Thymus (tissue), 11 donors: Measurements from ENCODE around the gene ASTN1. TPM values are rescaled to one million over a fixed set of nuclear protein-coding genes. Genes with fewer than 3 reads are reported as not detected.

Source experiments
- DNase-seq, 9 donors: peaks; one replicate each; pipeline ENCODE4 v3.0.0-alpha.2; 2013; ENCODE audit warnings: low spot score in 9 of 9, low read depth in 6 of 9, missing footprints in 1 of 9
- H3K27ac ChIP-seq, 2 donors: one replicate each; pipeline ENCODE4 v1.5.1; 2013; ENCODE audit warnings: control low read depth in 1 of 2, low read depth in 1 of 2, low read length in 1 of 2, mild to moderate bottlenecking in 1 of 2, moderate library complexity in 1 of 2
- H3K27me3 ChIP-seq, 2 donors: one replicate each; pipeline ENCODE4 v1.5.1; 2013; ENCODE audit warnings: low read length in 1 of 2; ENCODE audit not compliant: control insufficient read depth in 2 of 2, insufficient read depth in 1 of 2
- H3K36me3 ChIP-seq, 2 donors: one replicate each; pipeline ENCODE4 v1.5.1; 2013; ENCODE audit warnings: low read length in 1 of 2, mild to moderate bottlenecking in 1 of 2, moderate library complexity in 1 of 2; ENCODE audit not compliant: control insufficient read depth in 2 of 2, insufficient read depth in 2 of 2
- H3K4me1 ChIP-seq, 2 donors: one replicate each; pipeline ENCODE4 v1.5.1; 2013; ENCODE audit warnings: low read length in 2 of 2; ENCODE audit not compliant: control insufficient read depth in 2 of 2, insufficient read depth in 2 of 2
- H3K4me3 ChIP-seq, 2 donors: one replicate each; pipeline ENCODE4 v1.5.1; 2013; ENCODE audit warnings: low read length in 2 of 2, control low read depth in 1 of 2, mild to moderate bottlenecking in 1 of 2
- H3K9me3 ChIP-seq, 2 donors: one replicate each; pipeline ENCODE4 v1.5.1; 2013; ENCODE audit warnings: low read length in 1 of 2, mild to moderate bottlenecking in 1 of 2; ENCODE audit not compliant: control insufficient read depth in 2 of 2, insufficient read depth in 1 of 2
- WGBS: extraction: QIAGEN DNeasy Blood & Tissue Kit; methylation state at CpG from one replicate; pipeline ENCODE4 v1.1.7; 2013; 5-methylcytosine and 5-hydroxymethylcytosine counted together
- polyA plus RNA-seq: library from polyadenylated mRNA; stranded (reverse); fragments of 200-250 nt; gene quantifications from one replicate; pipeline ENCODE4 v1.2.3, GENCODE V29; 2013
- total RNA-seq: library from RNA; stranded (reverse); fragments of 120-200 nt; gene quantifications from one replicate; pipeline ENCODE4 v1.2.4, GENCODE V29; 2013
- donor health status: healthy.

The ASTN1 gene
- total and polyA plus RNA-seq, 2 donors = 0.09 to 0.24 TPM

- Histone ChIP-seq H3K27ac (no peak overlapping the region), H3K27me3 (no peaks in the 10 kb centered on the region), H3K36me3 (no peaks in the 10 kb centered on the region), H3K4me1 (no peaks in the 10 kb centered on the region), H3K4me3 (no peak overlapping the region), H3K9me3 (no peaks in the 10 kb centered on the region)
- WGBS = 75% methylated on average over 10 of the region's 10 CpGs
- DNase-seq = no peak
Measured at GRCh38 chr1:176896216-176896615, 268.3 kb downstream of the ASTN1 start.

GRCh38 chr1:176894450-176894849 is 270.1 kb downstream of the ASTN1 start:
- H3K36me3 ChIP-seq = no peaks in the 10 kb centered on the region
- H3K27me3 ChIP-seq = no peaks in the 10 kb centered on the region
- H3K4me1 ChIP-seq = no peaks in the 10 kb centered on the region
- H3K27ac ChIP-seq = no peak overlapping the region
- 95% methylated on average over 8 of the region's 8 CpGs for WGBS
- no peak overlapping the region for H3K4me3 ChIP-seq
- no peak for DNase-seq
- H3K9me3 ChIP-seq = no peaks in the 10 kb centered on the region

DNA sequence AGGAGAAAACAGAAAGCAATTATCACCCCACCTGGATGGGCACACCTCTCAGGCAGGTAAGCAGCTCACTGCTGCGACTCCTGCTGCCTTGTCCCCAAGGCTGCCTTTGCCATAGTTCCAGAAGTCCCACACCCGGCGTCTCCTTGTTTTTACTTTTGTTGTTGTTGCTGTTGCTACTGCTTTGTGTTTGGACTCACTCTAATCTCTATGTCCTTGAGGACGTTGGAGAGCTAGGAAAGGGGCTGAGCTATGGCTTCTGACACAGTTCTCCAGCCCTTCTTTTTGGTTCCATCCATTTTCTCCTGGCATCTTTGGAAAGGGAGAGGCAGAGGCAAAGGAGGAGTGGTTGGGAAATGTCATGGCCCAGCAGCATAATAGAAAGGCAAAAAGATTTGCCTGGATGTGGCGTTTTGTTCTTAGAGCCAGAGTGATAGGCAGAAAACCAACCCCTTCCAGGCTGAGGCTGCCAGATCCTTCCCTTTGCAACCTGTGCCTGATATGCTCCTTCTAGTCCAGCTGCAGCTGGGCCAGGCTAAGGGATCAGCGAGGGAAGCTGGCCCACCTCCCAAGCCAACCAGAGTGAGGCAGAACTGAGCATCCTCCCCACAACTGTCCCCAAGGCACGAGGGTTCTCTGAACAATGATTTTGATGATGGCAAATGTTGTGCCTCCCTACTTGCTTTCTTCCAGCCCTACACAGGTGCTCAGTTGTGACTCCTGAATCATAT is 270.7 kb downstream of the ASTN1 start:
- 83% methylated on average over 7 of the region's 7 CpGs for WGBS
- Histone ChIP-seq H3K9me3 (no peaks in the 10 kb centered on the region), H3K4me1 (no peaks in the 10 kb centered on the region), H3K27me3 (no peaks in the 10 kb centered on the region), H3K36me3 (no peaks in the 10 kb centered on the region), H3K4me3 (no peak overlapping the region), H3K27ac (no peak overlapping the region)
- no peak for DNase-seq

- H3K9me3 ChIP-seq = no peaks in the 10 kb centered on the region
- no peak overlapping the region for H3K4me3 ChIP-seq
- no peaks in the 10 kb centered on the region for H3K36me3 ChIP-seq
- H3K4me1 ChIP-seq = no peaks in the 10 kb centered on the region
- no peak overlapping the region for H3K27ac ChIP-seq
- WGBS = 91% methylated on average over 3 of the region's 3 CpGs
- DNase-seq = no peak
- H3K27me3 ChIP-seq = no peaks in the 10 kb centered on the region
Measured at GRCh38 chr1:176888471-176889032, 276.0 kb downstream of the ASTN1 start.

DNA sequence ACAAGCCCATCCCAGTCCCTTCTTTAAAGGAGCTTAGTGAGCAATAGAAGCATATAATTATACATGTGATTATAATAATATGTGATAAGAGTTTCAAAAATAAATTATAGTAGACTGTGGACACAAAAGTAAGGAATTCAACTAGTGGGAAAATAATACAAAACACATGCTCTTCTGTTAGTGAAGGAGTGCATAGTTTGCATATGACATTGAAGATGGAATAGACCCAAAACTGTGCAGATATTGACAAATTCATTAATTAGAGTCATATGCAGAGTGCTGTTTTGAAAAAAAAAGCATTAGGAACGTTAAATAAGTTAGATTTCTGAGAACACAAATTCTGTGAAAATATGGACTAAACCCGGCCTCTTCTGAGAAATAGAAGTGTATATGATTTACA is 278.8 kb downstream of the ASTN1 start:
- Histone ChIP-seq H3K4me1 (no peaks in the 10 kb centered on the region), H3K27me3 (no peaks in the 10 kb centered on the region), H3K4me3 (no peak overlapping the region), H3K9me3 (no peaks in the 10 kb centered on the region), H3K36me3 (no peaks in the 10 kb centered on the region), H3K27ac (no peak overlapping the region)
- 79% methylated on average over 2 of the region's 2 CpGs for WGBS
- no peak for DNase-seq

GRCh38 chr1:176885341-176885740 is 279.2 kb downstream of the ASTN1 start:
- Histone ChIP-seq H3K36me3 (no peaks in the 10 kb centered on the region), H3K4me3 (no peak overlapping the region), H3K4me1 (no peaks in the 10 kb centered on the region), H3K27ac (no peak overlapping the region), H3K9me3 (no peaks in the 10 kb centered on the region), H3K27me3 (no peaks in the 10 kb centered on the region)
- 85% methylated on average over 3 of the region's 3 CpGs for WGBS
- DNase-seq = no peak

GRCh38 chr1:176884911-176885310 is 279.6 kb downstream of the ASTN1 start:
- Histone ChIP-seq H3K27ac (no peak overlapping the region), H3K4me3 (no peak overlapping the region), H3K9me3 (no peaks in the 10 kb centered on the region), H3K4me1 (no peaks in the 10 kb centered on the region), H3K36me3 (no peaks in the 10 kb centered on the region), H3K27me3 (no peaks in the 10 kb centered on the region)
- no peak for DNase-seq
- 87% methylated on average over 1 of the region's 1 CpG for WGBS

DNA sequence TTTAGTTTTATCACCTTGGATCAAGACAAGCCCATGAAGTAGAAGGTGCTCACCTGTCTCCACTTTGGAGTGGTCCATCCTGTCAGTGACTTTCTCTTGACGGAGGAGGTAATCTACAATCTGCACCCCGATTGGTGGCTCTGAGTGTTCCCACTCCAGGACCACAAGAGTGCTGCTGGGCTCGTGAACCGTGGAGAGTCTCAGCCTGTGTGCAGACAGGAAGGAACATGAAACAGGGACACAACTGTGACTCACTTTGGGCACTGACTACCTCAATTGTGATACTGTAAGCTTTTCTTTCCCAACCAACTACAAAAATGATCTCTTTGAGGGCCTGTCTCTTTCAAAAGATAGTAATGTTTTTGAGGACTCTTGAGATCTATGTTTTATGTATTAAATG is 280.2 kb downstream of the ASTN1 start:
- Histone ChIP-seq H3K36me3 (no peaks in the 10 kb centered on the region), H3K27ac (no peak overlapping the region), H3K27me3 (no peaks in the 10 kb centered on the region), H3K4me3 (no peak overlapping the region), H3K9me3 (no peaks in the 10 kb centered on the region), H3K4me1 (no peaks in the 10 kb centered on the region)
- WGBS = 73% methylated on average over 4 of the region's 4 CpGs
- DNase-seq = no peak

GRCh38 chr1:176880955-176881595 is 283.4 kb downstream of the ASTN1 start:
- no peaks in the 10 kb centered on the region for H3K4me1 ChIP-seq
- no peaks in the 10 kb centered on the region for H3K27me3 ChIP-seq
- no peaks in the 10 kb centered on the region for H3K36me3 ChIP-seq
- H3K4me3 ChIP-seq = no peak overlapping the region
- peak in 6 of 9 donors; percentile 4 to 46 (median 21) for DNase-seq
- H3K27ac ChIP-seq = no peak overlapping the region
- WGBS = 20% methylated on average over 9 of the region's 9 CpGs
- no peaks in the 10 kb centered on the region for H3K9me3 ChIP-seq
